GM12878 (cell line): ENCODE results near the gene RECQL. TPM values are rescaled to one million over a fixed set of nuclear protein-coding genes. Genes with fewer than 3 reads are reported as not detected.
A peak's percentile ranks its signal among the peaks of the same experiment; 100 is the strongest.

Source experiments
- ATAC-seq: fragments of 200-7000 bp; cut with Tn5 transposase; 3 replicates; pipeline ENCODE4 v1.9.1; 2020; ENCODE audit warnings: mild to moderate bottlenecking, moderate library complexity
- Bru-seq: library from RNA; stranded (reverse); fragments of 400-500 nt; gene quantifications from one replicate; lab custom pipeline; 2021; lab: Mats Ljungman, UMichigan
- BruChase-seq, 2 experiments: library from RNA; stranded (reverse); fragments of 400-500 nt; gene quantifications; one replicate each; lab custom pipeline; 2021; lab: Mats Ljungman, UMichigan
- BruUV-seq: library from RNA; stranded (reverse); fragments of 400-500 nt; replicated peaks from 2 replicates; lab custom pipeline; 2021; lab: Mats Ljungman, UMichigan
- CTCF ChIA-PET: fragments of 300-600 bp; sonication (Branson Sonifier 250); formaldehyde crosslinking; extraction: SDS; loops from one replicate; lab custom pipeline; 2021; ENCODE audit warnings: inconsistent platforms; lab: Yijun Ruan, JAX
- POLR2A ChIA-PET: fragments of 350-600 bp; formaldehyde crosslinking; extraction: SDS; loops from one replicate; lab custom pipeline; 2021; ENCODE audit warnings: inconsistent platforms; lab: Charles Lee
- RAD21 ChIA-PET: fragments of 300-600 bp; sonication (Branson Sonifier 250); formaldehyde crosslinking; loops from one replicate; lab custom pipeline; 2023; ENCODE audit warnings: antibody characterized with exemption; ENCODE audit not compliant: unreplicated experiment; lab: Charles Lee
- SMC1A ChIA-PET: fragments of 300-600 bp; sonication (Branson Sonifier 250); formaldehyde crosslinking; loops from one replicate; lab custom pipeline; 2023; ENCODE audit not compliant: unreplicated experiment, uncharacterized antibody; lab: Charles Lee
- DNase-seq: peaks from one replicate; pipeline ENCODE4 v3.0.0-alpha.2; 2011; ENCODE audit warnings: low read depth, low spot score
- FAIRE-seq: peaks from 3 replicates; lab custom pipeline; 2011; peaks lifted over from hg19 to GRCh38; lab: Jason Lieb, UNC
- H2AFZ ChIP-seq: 2 replicates; pipeline ENCODE4 v1.6.0; 2011; ENCODE audit warnings: low read depth, low read length, control low read depth; ENCODE audit not compliant: control insufficient read depth
- H3K27ac ChIP-seq: 2 replicates; pipeline ENCODE4 v1.5.1; 2011; ENCODE audit warnings: control low read depth; ENCODE audit not compliant: control insufficient read depth, insufficient read depth
- H3K27me3 ChIP-seq, 2 experiments: replicated peaks in 1 of 2; 2 replicates each; pipeline versions ENCODE4 v1.6.0 to v1.6.1; 2011; ENCODE audit warnings: low read length in 1 of 2; ENCODE audit not compliant: control insufficient read depth in 2 of 2, insufficient read depth in 2 of 2
- H3K36me3 ChIP-seq, 2 experiments: 2 replicates each; pipeline ENCODE4 v1.5.1; 2011; ENCODE audit warnings: low read length in 1 of 2; ENCODE audit not compliant: control insufficient read depth in 2 of 2, insufficient read depth in 2 of 2
- H3K4me1 ChIP-seq: 2 replicates; pipeline ENCODE4 v1.6.1; 2011; ENCODE audit warnings: mild to moderate bottlenecking, low read length, moderate library complexity, mixed read lengths; ENCODE audit not compliant: control insufficient read depth, insufficient read depth
- H3K4me2 ChIP-seq: 2 replicates; pipeline ENCODE4 v1.6.0; 2011; ENCODE audit warnings: control low read depth; ENCODE audit not compliant: control insufficient read depth, insufficient read depth
- H3K4me3 ChIP-seq: fragments of 200-600 bp; sonication (generic); 2 replicates; pipeline ENCODE4 v1.5.1; 2016
- H3K79me2 ChIP-seq: 2 replicates; pipeline ENCODE4 v1.6.0; 2011; ENCODE audit warnings: low read length; ENCODE audit not compliant: control insufficient read depth, insufficient read depth
- H3K9ac ChIP-seq: 2 replicates; pipeline ENCODE4 v1.8.0; 2011; ENCODE audit warnings: low read length, control low read depth, mixed read lengths; ENCODE audit not compliant: control insufficient read depth, insufficient read depth
- H3K9me3 ChIP-seq: replicated peaks from 3 replicates; pipeline ENCODE4 v1.5.1; 2011; ENCODE audit warnings: mild to moderate bottlenecking, low read length; ENCODE audit not compliant: control insufficient read depth, insufficient read depth
- H4K20me1 ChIP-seq: 2 replicates; pipeline ENCODE4 v1.6.0; 2011; ENCODE audit not compliant: control insufficient read depth, insufficient read depth
- CBFB ChIP-seq: IDR thresholded peaks from 2 replicates; pipeline ENCODE4 v1.6.1; 2016; ENCODE audit warnings: antibody characterized with exemption, low read depth
- POLR2A ChIP-seq: IDR thresholded peaks from 2 replicates; pipeline ENCODE4 v1.6.1; 2011; ENCODE audit warnings: low read depth, mild to moderate bottlenecking, low read length
- TAF1 ChIP-seq: IDR thresholded peaks from 2 replicates; pipeline ENCODE4 v1.6.1; 2011; ENCODE audit warnings: mild to moderate bottlenecking, low read depth, low read length, borderline replicate concordance
- WGBS: methylation state at CpG from one replicate; pipeline ENCODE4 v1.1.6; 2016; ENCODE audit warnings: low lambda C conversion rate; ENCODE audit not compliant: insufficient replicate concordance, insufficient coverage; ENCODE audit errors: missing lambda C conversion rate; 5-methylcytosine and 5-hydroxymethylcytosine counted together
- in situ Hi-C: fragments of 300-500 bp; cut with MboI; formaldehyde crosslinking; loops from 9 replicates; pipeline ENCODE4 v1.14.3; 2018; ENCODE audit warnings: mixed read lengths
- intact Hi-C: fragments of 100-400 bp; cut with micrococcal nuclease; formaldehyde crosslinking; loops from one replicate; pipeline ENCODE4 v1.14.2; 2022; ENCODE audit not compliant: unreplicated experiment
- long read RNA-seq, 2 experiments: library from polyadenylated mRNA; unstranded; transcript quantifications; one replicate each; pipeline ENCODE4 v2.0.0, GENCODE V29; 2019 to 2020
- polyA minus RNA-seq, 3 experiments: library from RNA; depleted of rRNA, polyadenylated mRNA; stranded (reverse); fragments of >200 nt; gene quantifications; 2 replicates each; pipeline ENCODE4 v1.2.3, GENCODE V29; 2011
- polyA plus RNA-seq, 11 experiments: library from polyadenylated mRNA; depleted of rRNA in 4 of 11; unstranded in 6 of 11; stranded (reverse) in 5 of 11; fragments of >200 nt; fragmentation: Nextera tagmentation in 4 of 11; fragmentation: Illumina TruSeq in 1 of 11; extraction: Ambion mirVana in 4 of 11; extraction: Trizol in 1 of 11; gene quantifications; 1 replicate in 1 of 11; 2 replicates in 10 of 11; pipeline versions ENCODE4 v1.2.1 to v1.2.3, GENCODE V29; 2011 to 2016; ENCODE audit warnings: inconsistent platforms in 2 of 11, missing spikeins in 2 of 11, low read depth in 1 of 11
- total RNA-seq, 4 experiments: library from RNA; depleted of rRNA in 3 of 4; stranded (reverse); fragments of >200 nt in 3 of 4; fragmentation: Illumina TruSeq in 1 of 4; extraction: Trizol in 1 of 4; gene quantifications; 2 replicates each; pipeline versions ENCODE4 v1.2.1 to v1.2.3, GENCODE V29; 2013 to 2021
- TF ChIP-seq, protein P1 (sequence below): fragments of 450-650 bp; IDR thresholded peaks from 2 replicates; pipeline ENCODE4 v1.6.1; 2017; ENCODE audit warnings: mild to moderate bottlenecking, moderate library complexity
- TF ChIP-seq, protein P2 (sequence below): fragments of 450-650 bp; formaldehyde crosslinking; IDR thresholded peaks from 2 replicates; pipeline ENCODE4 v1.5.0; 2022; ENCODE audit warnings: mild to moderate bottlenecking, missing genetic modification characterization

Gene RECQL, protein sequence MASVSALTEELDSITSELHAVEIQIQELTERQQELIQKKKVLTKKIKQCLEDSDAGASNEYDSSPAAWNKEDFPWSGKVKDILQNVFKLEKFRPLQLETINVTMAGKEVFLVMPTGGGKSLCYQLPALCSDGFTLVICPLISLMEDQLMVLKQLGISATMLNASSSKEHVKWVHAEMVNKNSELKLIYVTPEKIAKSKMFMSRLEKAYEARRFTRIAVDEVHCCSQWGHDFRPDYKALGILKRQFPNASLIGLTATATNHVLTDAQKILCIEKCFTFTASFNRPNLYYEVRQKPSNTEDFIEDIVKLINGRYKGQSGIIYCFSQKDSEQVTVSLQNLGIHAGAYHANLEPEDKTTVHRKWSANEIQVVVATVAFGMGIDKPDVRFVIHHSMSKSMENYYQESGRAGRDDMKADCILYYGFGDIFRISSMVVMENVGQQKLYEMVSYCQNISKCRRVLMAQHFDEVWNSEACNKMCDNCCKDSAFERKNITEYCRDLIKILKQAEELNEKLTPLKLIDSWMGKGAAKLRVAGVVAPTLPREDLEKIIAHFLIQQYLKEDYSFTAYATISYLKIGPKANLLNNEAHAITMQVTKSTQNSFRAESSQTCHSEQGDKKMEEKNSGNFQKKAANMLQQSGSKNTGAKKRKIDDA
- 23.8 and 25.3 TPM in 2 replicates for total RNA-seq (2013; cell fraction: nucleolus; rRNA removed)
- total RNA-seq (2014; rRNA removed) (60.2 and 71.2 TPM in 2 replicates), total RNA-seq (2014; rRNA removed; fragmentation: Illumina TruSeq; extraction: Trizol) (112 and 113 TPM in 2 replicates), total RNA-seq (2021) (64.2 and 65.2 TPM in 2 replicates), polyA plus RNA-seq (2011; rRNA removed) (47.4 and 74.2 TPM in 2 replicates), polyA plus RNA-seq (2014; fragmentation: Illumina TruSeq; extraction: Trizol) (88.6 and 104 TPM in 2 replicates), polyA plus RNA-seq (2014; fragmentation: Nextera tagmentation; extraction: Ambion mirVana) (10 to 100 TPM; 59.4 to 76.5 TPM), polyA plus RNA-seq (2014; rRNA removed) (42.9 and 54.0 TPM in 2 replicates), polyA plus RNA-seq (2016; fragmentation: Nextera tagmentation; extraction: Ambion mirVana) (100 to 1,000 TPM; 120 to 130 TPM), polyA minus RNA-seq (2011; rRNA and poly(A)+ RNA removed) (25.8 and 38.8 TPM in 2 replicates), Bru-seq, nascent RNA (percentile 86 among the genes with signal in this experiment), BruChase-seq, experiment 1, labeled RNA remaining after a 6-hour chase (percentile 85 among the genes with signal in this experiment), BruChase-seq, experiment 2, labeled RNA remaining after a 2-hour chase (percentile 83 among the genes with signal in this experiment)
- 26.5 TPM for polyA plus RNA-seq (2011; ENCODE audit: low read depth)
- 18.1 and 19.1 TPM in 2 replicates for polyA plus RNA-seq (2011; cell fraction: cytosol; rRNA removed)
- 16.6 and 21.1 TPM in 2 replicates for polyA plus RNA-seq (2011; cell fraction: nucleus; rRNA removed)
- polyA plus RNA-seq (2012) = 30.4 and 35.7 TPM in 2 replicates
- 15.5 and 21.4 TPM in 2 replicates for polyA minus RNA-seq (2011; cell fraction: cytosol; rRNA and poly(A)+ RNA removed)
- polyA minus RNA-seq (2011; cell fraction: nucleus; rRNA and poly(A)+ RNA removed) = 14.0 and 17.2 TPM in 2 replicates
- long read RNA-seq, experiment 1, transcript RECQL-203 (16 exons, 2,572 nt) = minor isoform, 12 of 75 reads
- long read RNA-seq, experiment 1, transcript RECQL-204 (15 exons, 3,702 nt) = major isoform, 21 of 75 reads
- long read RNA-seq, experiment 1, partial matches to known transcripts = 5 of 75 reads
- long read RNA-seq, experiment 1, other reads (novel, unspliced or antisense) = 37 of 75 reads
- long read RNA-seq, experiment 2, transcript RECQL-204 (15 exons, 3,702 nt) = major isoform, 166 of 580 reads
- long read RNA-seq, experiment 2, transcript RECQL-203 (16 exons, 2,572 nt) = minor isoform, 93 of 580 reads
- long read RNA-seq, experiment 2, partial matches to known transcripts = 86 of 580 reads
- long read RNA-seq, experiment 2, other reads (novel, unspliced or antisense) = 234 of 580 reads

DNA sequence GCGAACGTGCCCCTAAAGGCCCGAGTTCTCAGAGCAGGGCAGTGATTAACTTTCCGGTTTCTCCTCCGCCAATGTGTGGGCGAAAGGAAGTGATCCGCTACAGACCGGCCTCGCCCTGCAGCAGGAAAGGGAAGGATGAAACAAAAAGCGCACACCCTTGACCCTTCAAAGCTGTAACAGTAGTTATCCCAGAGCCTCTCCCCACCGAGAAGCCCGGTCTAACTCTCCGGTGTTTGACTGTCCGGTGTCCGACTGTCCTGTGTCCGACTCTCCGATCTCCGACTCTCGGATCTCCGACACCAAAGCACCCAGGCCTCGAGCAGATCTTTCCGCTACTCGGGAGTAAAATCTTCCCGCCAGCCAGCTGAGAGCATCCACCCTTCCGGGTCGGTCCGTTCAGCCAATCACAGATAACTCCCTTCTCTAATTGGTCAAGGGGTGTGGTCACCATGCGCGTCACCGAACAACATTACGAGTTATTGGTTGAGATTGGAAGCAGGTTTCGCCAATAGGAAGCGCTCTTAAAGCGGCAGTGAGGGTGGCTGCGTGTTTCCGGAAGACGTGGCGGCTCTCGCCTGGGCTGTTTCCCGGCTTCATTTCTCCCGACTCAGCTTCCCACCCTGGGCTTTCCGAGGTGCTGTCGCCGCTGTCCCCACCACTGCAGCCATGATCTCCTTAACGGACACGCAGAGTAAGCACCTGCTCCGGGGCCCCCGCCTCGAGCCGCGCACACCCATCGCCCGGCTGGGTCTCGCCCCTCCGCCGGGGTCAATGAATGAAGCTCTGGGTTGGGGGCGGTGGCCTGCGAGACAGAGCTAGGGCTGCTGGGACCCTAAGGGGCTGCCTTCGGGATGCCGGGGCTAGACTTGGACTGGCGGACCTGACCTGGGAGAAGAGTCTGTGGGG is at the start of gene RECQL, which contains the start of gene GOLT1B:
Gene RECQL, minus strand, starts transcription at position 378 of the 906 bp plus-strand sequence. CDS start 2,065 bp downstream, outside the sequence.
Gene GOLT1B, plus strand, starts transcription at position 532 of the 906 bp plus-strand sequence. Its CDS starts 135 bp downstream, at position 667.
- WGBS = 2% methylated on average over 61 of the region's 61 CpGs
- peak within 1 kb of the TSS; percentile 95 for H3K4me2 ChIP-seq
- TSS peak; percentile 72 for BruUV-seq
- ChIA-PET SMC1A (interaction anchor here (1.0 to 1.4 kb wide), 2 partner anchors 9 to 177 kb away, joined by 3 to 4 read pairs; no protein-coding TSS in a partner anchor), RAD21 (interaction anchor here (1.0 to 1.1 kb wide), 2 partner anchors 9 to 23 kb away, joined by 5 read pairs; no protein-coding TSS in a partner anchor), CTCF (interaction anchor here (1.4 to 1.6 kb wide), 4 partner anchors 10 to 179 kb away, joined by 3 to 4 read pairs (median 4); no protein-coding TSS in a partner anchor), POLR2A (interaction anchor here (1.1 to 1.9 kb wide), 5 partner anchors 9 to 545 kb away, joined by 3 to 12 read pairs (median 3); no protein-coding TSS in a partner anchor)
- DNase-seq = peak; percentile 98
- H3K36me3 ChIP-seq = peaks cover 0 to 15% of the 10 kb centered on the region in 2 experiments; a peak in 2 of 4 replicates
- H3K79me2 ChIP-seq = peaks cover 72% of the 10 kb centered on the region
- H3K4me3 ChIP-seq = peak within 1 kb of the TSS; percentile 94
- no peaks in the 10 kb centered on the region for H3K27me3 ChIP-seq
- intact Hi-C loops = loop anchor here (5.0 kb wide), 2 partner anchors 64 to 156 kb away; partner anchors contain the start of genes LDHB and PYROXD1
- H3K27ac ChIP-seq = peak within 1 kb of the TSS; percentile 64
- H3K9ac ChIP-seq = peak within 1 kb of the TSS; percentile 99
- H4K20me1 ChIP-seq = no peaks in the 10 kb centered on the region
- in situ Hi-C loops = loop anchor here (5.0 kb wide), 1 partner anchor 156 kb away; the partner anchor contains the start of gene LDHB
- H3K9me3 ChIP-seq = no peaks in the 10 kb centered on the region
- peak; percentile 96 for ATAC-seq
- H3K4me1 ChIP-seq = peaks cover 9% of the 10 kb centered on the region
- FAIRE-seq = peak; percentile 100
- H2AFZ ChIP-seq = peak within 1 kb of the TSS; percentile 92
- peak; percentile 87 for TF ChIP-seq POLR2A
- TF ChIP-seq, protein P1, sequence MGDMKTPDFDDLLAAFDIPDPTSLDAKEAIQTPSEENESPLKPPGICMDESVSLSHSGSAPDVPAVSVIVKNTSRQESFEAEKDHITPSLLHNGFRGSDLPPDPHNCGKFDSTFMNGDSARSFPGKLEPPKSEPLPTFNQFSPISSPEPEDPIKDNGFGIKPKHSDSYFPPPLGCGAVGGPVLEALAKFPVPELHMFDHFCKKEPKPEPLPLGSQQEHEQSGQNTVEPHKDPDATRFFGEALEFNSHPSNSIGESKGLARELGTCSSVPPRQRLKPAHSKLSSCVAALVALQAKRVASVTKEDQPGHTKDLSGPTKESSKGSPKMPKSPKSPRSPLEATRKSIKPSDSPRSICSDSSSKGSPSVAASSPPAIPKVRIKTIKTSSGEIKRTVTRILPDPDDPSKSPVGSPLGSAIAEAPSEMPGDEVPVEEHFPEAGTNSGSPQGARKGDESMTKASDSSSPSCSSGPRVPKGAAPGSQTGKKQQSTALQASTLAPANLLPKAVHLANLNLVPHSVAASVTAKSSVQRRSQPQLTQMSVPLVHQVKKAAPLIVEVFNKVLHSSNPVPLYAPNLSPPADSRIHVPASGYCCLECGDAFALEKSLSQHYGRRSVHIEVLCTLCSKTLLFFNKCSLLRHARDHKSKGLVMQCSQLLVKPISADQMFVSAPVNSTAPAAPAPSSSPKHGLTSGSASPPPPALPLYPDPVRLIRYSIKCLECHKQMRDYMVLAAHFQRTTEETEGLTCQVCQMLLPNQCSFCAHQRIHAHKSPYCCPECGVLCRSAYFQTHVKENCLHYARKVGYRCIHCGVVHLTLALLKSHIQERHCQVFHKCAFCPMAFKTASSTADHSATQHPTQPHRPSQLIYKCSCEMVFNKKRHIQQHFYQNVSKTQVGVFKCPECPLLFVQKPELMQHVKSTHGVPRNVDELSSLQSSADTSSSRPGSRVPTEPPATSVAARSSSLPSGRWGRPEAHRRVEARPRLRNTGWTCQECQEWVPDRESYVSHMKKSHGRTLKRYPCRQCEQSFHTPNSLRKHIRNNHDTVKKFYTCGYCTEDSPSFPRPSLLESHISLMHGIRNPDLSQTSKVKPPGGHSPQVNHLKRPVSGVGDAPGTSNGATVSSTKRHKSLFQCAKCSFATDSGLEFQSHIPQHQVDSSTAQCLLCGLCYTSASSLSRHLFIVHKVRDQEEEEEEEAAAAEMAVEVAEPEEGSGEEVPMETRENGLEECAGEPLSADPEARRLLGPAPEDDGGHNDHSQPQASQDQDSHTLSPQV = no peak
- TF ChIP-seq CBFB = 0 out of 2 replicates have a peak, but pooled peaks have one; percentile 35
- TF ChIP-seq TAF1 = peak; percentile 85
- TF ChIP-seq, protein P2, sequence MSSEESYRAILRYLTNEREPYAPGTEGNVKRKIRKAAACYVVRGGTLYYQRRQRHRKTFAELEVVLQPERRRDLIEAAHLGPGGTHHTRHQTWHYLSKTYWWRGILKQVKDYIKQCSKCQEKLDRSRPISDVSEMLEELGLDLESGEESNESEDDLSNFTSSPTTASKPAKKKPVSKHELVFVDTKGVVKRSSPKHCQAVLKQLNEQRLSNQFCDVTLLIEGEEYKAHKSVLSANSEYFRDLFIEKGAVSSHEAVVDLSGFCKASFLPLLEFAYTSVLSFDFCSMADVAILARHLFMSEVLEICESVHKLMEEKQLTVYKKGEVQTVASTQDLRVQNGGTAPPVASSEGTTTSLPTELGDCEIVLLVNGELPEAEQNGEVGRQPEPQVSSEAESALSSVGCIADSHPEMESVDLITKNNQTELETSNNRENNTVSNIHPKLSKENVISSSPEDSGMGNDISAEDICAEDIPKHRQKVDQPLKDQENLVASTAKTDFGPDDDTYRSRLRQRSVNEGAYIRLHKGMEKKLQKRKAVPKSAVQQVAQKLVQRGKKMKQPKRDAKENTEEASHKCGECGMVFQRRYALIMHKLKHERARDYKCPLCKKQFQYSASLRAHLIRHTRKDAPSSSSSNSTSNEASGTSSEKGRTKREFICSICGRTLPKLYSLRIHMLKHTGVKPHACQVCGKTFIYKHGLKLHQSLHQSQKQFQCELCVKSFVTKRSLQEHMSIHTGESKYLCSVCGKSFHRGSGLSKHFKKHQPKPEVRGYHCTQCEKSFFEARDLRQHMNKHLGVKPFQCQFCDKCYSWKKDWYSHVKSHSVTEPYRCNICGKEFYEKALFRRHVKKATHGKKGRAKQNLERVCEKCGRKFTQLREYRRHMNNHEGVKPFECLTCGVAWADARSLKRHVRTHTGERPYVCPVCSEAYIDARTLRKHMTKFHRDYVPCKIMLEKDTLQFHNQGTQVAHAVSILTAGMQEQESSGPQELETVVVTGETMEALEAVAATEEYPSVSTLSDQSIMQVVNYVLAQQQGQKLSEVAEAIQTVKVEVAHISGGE (CRISPR knock-in tag) = no peak
